SIG-M5 treated with dmso at 0.1 percent for 504 hours (cell line): Measurements from ENCODE around the gene SRSF4.
"Not testable (repeated sequence)": the region's sequence is repeated elsewhere in the genome, so short reads cannot be mapped to it uniquely, and the experiment has no call there.

Experiments
- DNase-seq: peaks from one replicate; lab custom pipeline; 2025; ENCODE audit not compliant: unreplicated experiment; lab: John Stamatoyannopoulos, UW

The SRSF4 gene

GRCh38 chr1:29126198-29126597, 55.5 kb downstream of the SRSF4 start:
- no peak for DNase-seq

- no peak for DNase-seq
These were observed 55.9 kb downstream of the SRSF4 start for GRCh38 chr1:29125788-29126187.

GRCh38 chr1:29125237-29125641, 56.5 kb downstream of the SRSF4 start:
- no peak for DNase-seq

- DNase-seq: no peak
These were observed 57.1 kb downstream of the SRSF4 start for GRCh38 chr1:29124366-29125236.

GRCh38 chr1:29123887-29124365, 57.8 kb downstream of the SRSF4 start, which contains the start of gene TMEM200B:
TSS of gene TMEM200B (minus strand) at chr1:29123903. CDS start at chr1:29121828, 2,075 bp downstream.
- DNase-seq: no peak

GRCh38 chr1:29123053-29123886, 58.4 kb downstream of the SRSF4 start:
- no peak for DNase-seq

GRCh38 chr1:29122682-29123052, 59.0 kb downstream of the SRSF4 start:
- no peak for DNase-seq

- DNase-seq: no peak
These were observed 59.6 kb downstream of the SRSF4 start for GRCh38 chr1:29121936-29122681.

GRCh38 chr1:29121516-29121935, 60.2 kb downstream of the SRSF4 start:
- no peak for DNase-seq

GRCh38 chr1:29120947-29121485, 60.7 kb downstream of the SRSF4 start:
- DNase-seq: peak; percentile 52

- no peak for DNase-seq
These were observed 61.3 kb downstream of the SRSF4 start for GRCh38 chr1:29120367-29120766.

- DNase-seq: no peak
These were observed 62.4 kb downstream of the SRSF4 start for GRCh38 chr1:29119121-29119929.

GRCh38 chr1:29117381-29117780, 64.3 kb downstream of the SRSF4 start:
- DNase-seq: no peak

GRCh38 chr1:29114654-29115053, 67.0 kb downstream of the SRSF4 start:
- no peak for DNase-seq

- DNase-seq: no peak
These were observed 68.1 kb downstream of the SRSF4 start for GRCh38 chr1:29113413-29114117.

GRCh38 chr1:29112705-29113412, 68.8 kb downstream of the SRSF4 start:
- DNase-seq: no peak

- DNase-seq: not testable (repeated sequence)
These were observed 73.7 kb downstream of the SRSF4 start for GRCh38 chr1:29108041-29108440.

- no peak for DNase-seq
These were observed 75.9 kb downstream of the SRSF4 start for GRCh38 chr1:29105822-29106221.

GRCh38 chr1:29100487-29100886, 81.2 kb downstream of the SRSF4 start:
- DNase-seq: no peak
